Peyer's patch (tissue), 4 donors: ENCODE results near the gene EPAS1.

Source experiments
- POLR2A ChIP-seq, 2 donors: fragments of 450-650 bp; IDR thresholded peaks; one replicate each; pipeline ENCODE4 v1.5.1; 2017; ENCODE audit warnings: antibody characterized with exemption in 2 of 2, mild to moderate bottlenecking in 2 of 2, moderate library complexity in 2 of 2
- TF ChIP-seq, protein P1 (sequence below), 6 experiments: fragments of 450-650 bp in 4 of 6; fragments of 200-600 bp in 2 of 6; sonication (generic) in 1 of 6; IDR thresholded peaks; one replicate each; pipeline ENCODE4 v1.5.1; 2017 to 2019; ENCODE audit warnings: antibody characterized with exemption in 6 of 6, mild to moderate bottlenecking in 3 of 6, moderate library complexity in 1 of 6

DNA sequence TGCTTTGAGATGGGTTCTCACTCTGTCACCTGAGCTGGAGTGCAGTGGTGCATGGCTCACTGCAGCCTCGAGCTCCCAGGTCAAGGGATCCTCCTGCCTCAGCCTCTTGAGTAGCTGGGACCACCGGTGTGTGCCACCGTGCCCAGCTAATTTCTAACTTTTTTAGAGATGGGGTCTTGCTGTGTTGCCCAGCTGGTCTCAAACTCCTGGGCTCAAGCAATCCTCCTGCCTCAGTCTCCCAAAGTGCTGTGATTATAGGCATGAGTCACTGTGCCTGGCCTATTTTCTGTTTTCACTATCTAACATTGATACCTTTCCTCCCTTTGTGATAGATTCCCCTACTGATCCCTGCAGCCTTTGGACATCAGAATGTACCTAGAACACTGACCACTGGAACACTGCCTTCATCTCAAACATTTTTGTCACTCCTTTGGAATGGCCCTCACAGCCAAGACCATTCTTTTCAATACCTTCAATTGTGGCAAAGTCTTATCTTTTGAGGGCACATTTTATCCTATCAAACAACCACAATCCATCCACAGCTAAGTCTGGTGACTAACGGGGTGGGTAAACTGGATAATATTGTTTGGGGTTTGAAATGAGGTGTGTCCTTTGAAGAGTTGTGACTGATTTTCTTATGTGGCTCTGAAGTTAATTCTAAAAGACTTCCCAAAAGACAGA is 43.7 kb downstream of the EPAS1 start:
- TF ChIP-seq POLR2A (IDR thresholded peaks at IDR 0.05), result no peak
- TF ChIP-seq, protein P1, sequence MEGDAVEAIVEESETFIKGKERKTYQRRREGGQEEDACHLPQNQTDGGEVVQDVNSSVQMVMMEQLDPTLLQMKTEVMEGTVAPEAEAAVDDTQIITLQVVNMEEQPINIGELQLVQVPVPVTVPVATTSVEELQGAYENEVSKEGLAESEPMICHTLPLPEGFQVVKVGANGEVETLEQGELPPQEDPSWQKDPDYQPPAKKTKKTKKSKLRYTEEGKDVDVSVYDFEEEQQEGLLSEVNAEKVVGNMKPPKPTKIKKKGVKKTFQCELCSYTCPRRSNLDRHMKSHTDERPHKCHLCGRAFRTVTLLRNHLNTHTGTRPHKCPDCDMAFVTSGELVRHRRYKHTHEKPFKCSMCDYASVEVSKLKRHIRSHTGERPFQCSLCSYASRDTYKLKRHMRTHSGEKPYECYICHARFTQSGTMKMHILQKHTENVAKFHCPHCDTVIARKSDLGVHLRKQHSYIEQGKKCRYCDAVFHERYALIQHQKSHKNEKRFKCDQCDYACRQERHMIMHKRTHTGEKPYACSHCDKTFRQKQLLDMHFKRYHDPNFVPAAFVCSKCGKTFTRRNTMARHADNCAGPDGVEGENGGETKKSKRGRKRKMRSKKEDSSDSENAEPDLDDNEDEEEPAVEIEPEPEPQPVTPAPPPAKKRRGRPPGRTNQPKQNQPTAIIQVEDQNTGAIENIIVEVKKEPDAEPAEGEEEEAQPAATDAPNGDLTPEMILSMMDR (IDR thresholded peaks at IDR 0.05), result no peak
